Frontal cortex (tissue), 4 donors: ENCODE results near the gene USP17L26. TPM values are rescaled to one million over a fixed set of nuclear protein-coding genes. Genes with fewer than 3 reads are reported as not detected.
"Not testable (repeated sequence)": the region's sequence is repeated elsewhere in the genome, so short reads cannot be mapped to it uniquely, and the experiment has no call there.

Source experiments
- DNase-seq, 2 donors: peaks; one replicate each; pipeline ENCODE4 v3.0.0; 2012; ENCODE audit warnings: low spot score in 2 of 2
- FAIRE-seq: peaks from 2 replicates; lab custom pipeline; 2012; peaks lifted over from hg19 to GRCh38; lab: Jason Lieb, UNC
- total RNA-seq: library from RNA; depleted of rRNA; stranded (reverse); fragments of >200 nt; gene quantifications from one replicate; pipeline ENCODE4 v1.2.3, GENCODE V29; 2014
- donor health status: control.
- donor health status: control.
- donor health status: control.

The USP17L26 gene
- not detected for total RNA-seq

GRCh38 chr4:9334358-9334757 is at the start of gene USP17L26:
USP17L26 (plus strand) TSS chr4:9334658; CDS start chr4:9334658, 0 bp downstream.
- not testable (repeated sequence) for FAIRE-seq, DNase-seq

- not testable (repeated sequence) for DNase-seq, FAIRE-seq
Observed at GRCh38 chr4:9324191-9324590, 10.3 kb upstream of the USP17L26 start.

- not testable (repeated sequence) for DNase-seq, FAIRE-seq
Observed at GRCh38 chr4:9324865-9325264, 9.6 kb upstream of the USP17L26 start, which contains the start of gene USP17L24. USP17L24 (plus strand) TSS chr4:9325165; CDS start chr4:9325165, 0 bp downstream.

- not testable (repeated sequence) for FAIRE-seq, DNase-seq
Observed at GRCh38 chr4:9329611-9330010, 4.8 kb upstream of the USP17L26 start, which contains the start of gene USP17L25. USP17L25 (plus strand) TSS chr4:9329911; CDS start chr4:9329911, 0 bp downstream.

GRCh38 chr4:9339103-9339502 is 4.6 kb downstream of the USP17L26 start, which contains the start of gene USP17L5:
USP17L5 (plus strand) TSS chr4:9339403; CDS start chr4:9339403, 0 bp downstream.
- not testable (repeated sequence) for DNase-seq, FAIRE-seq

- not testable (repeated sequence) for FAIRE-seq
Observed at GRCh38 chr4:9343848-9344247, 9.4 kb downstream of the USP17L26 start, which contains the start of gene USP17L27. USP17L27 (plus strand) TSS chr4:9344148; CDS start chr4:9344148, 0 bp downstream.

GRCh38 chr4:9348593-9348992 is 14.1 kb downstream of the USP17L26 start, which contains the start of gene USP17L28:
USP17L28 (plus strand) TSS chr4:9348893; CDS start chr4:9348893, 0 bp downstream.
- not testable (repeated sequence) for FAIRE-seq, DNase-seq

More at GRCh38 chr4:9343848-9344247, 9.4 kb downstream of the USP17L26 start, which contains the start of gene USP17L27:
- DNase-seq: not testable (repeated sequence)

GRCh38 chr4:9350866-9351265 is 16.4 kb downstream of the USP17L26 start:
- FAIRE-seq: not testable (repeated sequence)

GRCh38 chr4:9353338-9353737 is 18.9 kb downstream of the USP17L26 start, which contains the start of gene USP17L29:
USP17L29 (plus strand) TSS chr4:9353638; CDS start chr4:9353638, 0 bp downstream.
- not testable (repeated sequence) for DNase-seq, FAIRE-seq

More at GRCh38 chr4:9350866-9351265, 16.4 kb downstream of the USP17L26 start:
- DNase-seq: not testable (repeated sequence)

GRCh38 chr4:9362829-9363228 is 28.4 kb downstream of the USP17L26 start, which contains the start of gene USP17L30:
USP17L30 (plus strand) TSS chr4:9363129; CDS start chr4:9363129, 0 bp downstream.
- DNase-seq, FAIRE-seq: not testable (repeated sequence)

- DNase-seq, FAIRE-seq: not testable (repeated sequence)
Observed at GRCh38 chr4:9379881-9380280, 45.4 kb downstream of the USP17L26 start.

- DNase-seq: peak in 1 of 2 donors; percentile 1
- FAIRE-seq: not testable (repeated sequence)
Observed at GRCh38 chr4:9381012-9381534, 46.6 kb downstream of the USP17L26 start.

GRCh38 chr4:9384126-9384525 is 49.7 kb downstream of the USP17L26 start:
- DNase-seq: no peak
- no peak for FAIRE-seq

Other genes starting within 250 kb of the USP17L26 start
- not detected for gene FAM90A26, start 164.2 kb upstream of the USP17L26 start, total RNA-seq
- gene USP17L10, start 124.0 kb upstream of the USP17L26 start, total RNA-seq: not detected
- not detected for gene USP17L11, start 119.3 kb upstream of the USP17L26 start, total RNA-seq
- gene USP17L12, start 114.5 kb upstream of the USP17L26 start, total RNA-seq: not detected
- not detected for gene USP17L13, start 109.8 kb upstream of the USP17L26 start, total RNA-seq
- gene USP17L15, start 100.3 kb upstream of the USP17L26 start, total RNA-seq: not detected
- gene USP17L17, start 90.8 kb upstream of the USP17L26 start, total RNA-seq: not detected
- gene USP17L18, start 86.0 kb upstream of the USP17L26 start, total RNA-seq: not detected
- gene USP17L19, start 81.3 kb upstream of the USP17L26 start, total RNA-seq: not detected
- gene USP17L20, start 76.5 kb upstream of the USP17L26 start, total RNA-seq: not detected
- gene USP17L21, start 71.8 kb upstream of the USP17L26 start, total RNA-seq: not detected
- not detected for gene USP17L22, start 67.0 kb upstream of the USP17L26 start, total RNA-seq
- gene USP17L24, start 9.5 kb upstream of the USP17L26 start, total RNA-seq: not detected
- not detected for gene USP17L25, start 4.7 kb upstream of the USP17L26 start, total RNA-seq
- not detected for gene USP17L5, start 4.7 kb downstream of the USP17L26 start, total RNA-seq
- gene USP17L27, start 9.5 kb downstream of the USP17L26 start, total RNA-seq: not detected
- not detected for gene USP17L28, start 14.2 kb downstream of the USP17L26 start, total RNA-seq
- gene USP17L29, start 19.0 kb downstream of the USP17L26 start, total RNA-seq: not detected
- gene USP17L30, start 28.5 kb downstream of the USP17L26 start, total RNA-seq: not detected
- not detected for gene DEFB131A, start 109.8 kb downstream of the USP17L26 start, total RNA-seq